GM18526 (cell line): Measurements from ENCODE around the gene AMFR.

Experiments
- POLR2A ChIP-seq: IDR thresholded peaks from 3 replicates; pipeline ENCODE4 v1.6.1; 2011; ENCODE audit not compliant: insufficient read length; ENCODE audit errors: extremely low read depth

The AMFR gene

GRCh38 chr16:56349711-56350161 lies 75.6 kb downstream of the AMFR start:
- no peak for TF ChIP-seq POLR2A

- TF ChIP-seq POLR2A: no peak
These were observed 76.3 kb downstream of the AMFR start for GRCh38 chr16:56349086-56349415.

DNA sequence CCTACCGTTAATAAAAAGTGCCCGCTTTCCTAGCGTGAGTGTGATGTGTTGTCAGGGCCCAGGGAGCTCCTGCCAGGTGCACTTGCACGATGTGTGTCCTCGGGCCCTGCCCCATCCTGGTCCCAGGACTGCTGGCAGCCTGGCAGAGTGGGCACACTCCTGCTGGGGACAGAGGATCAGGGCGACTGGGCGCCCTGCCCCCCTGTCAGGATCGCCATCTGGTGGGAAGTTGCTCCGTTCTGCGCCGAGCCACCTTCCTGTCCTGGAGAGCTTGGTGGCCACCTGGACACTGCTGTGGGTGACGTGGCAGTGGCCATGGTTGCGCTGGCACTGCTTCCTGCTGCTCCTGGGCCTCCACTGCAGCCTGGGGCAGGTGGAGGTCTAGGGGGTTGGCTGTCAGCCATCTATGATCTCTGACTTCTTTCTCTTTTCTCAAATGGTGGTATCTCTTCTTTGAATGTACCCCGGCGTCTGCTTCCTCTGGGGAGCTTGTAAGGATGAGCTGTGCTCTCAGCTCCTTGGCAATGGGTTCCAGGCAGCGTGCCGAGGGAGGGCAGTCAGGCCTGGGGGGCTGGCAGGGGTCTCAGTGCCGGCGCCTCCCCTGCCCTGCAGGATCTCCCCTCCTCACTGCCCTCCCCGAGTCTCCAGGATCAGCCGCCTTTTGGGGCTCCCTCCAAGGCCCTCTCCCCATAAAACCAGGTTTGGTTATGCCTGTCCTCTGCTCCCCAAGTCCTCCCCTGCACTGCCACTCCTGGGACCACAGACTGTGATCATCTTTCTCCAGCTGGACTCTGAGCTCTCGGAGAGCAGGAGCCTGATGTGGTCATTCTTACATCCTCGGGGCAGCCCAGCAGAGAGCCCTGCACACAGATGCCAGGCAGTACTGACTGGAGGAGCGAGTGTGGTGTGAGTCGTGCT lies 76.9 kb downstream of the AMFR start:
- no peak for TF ChIP-seq POLR2A

DNA sequence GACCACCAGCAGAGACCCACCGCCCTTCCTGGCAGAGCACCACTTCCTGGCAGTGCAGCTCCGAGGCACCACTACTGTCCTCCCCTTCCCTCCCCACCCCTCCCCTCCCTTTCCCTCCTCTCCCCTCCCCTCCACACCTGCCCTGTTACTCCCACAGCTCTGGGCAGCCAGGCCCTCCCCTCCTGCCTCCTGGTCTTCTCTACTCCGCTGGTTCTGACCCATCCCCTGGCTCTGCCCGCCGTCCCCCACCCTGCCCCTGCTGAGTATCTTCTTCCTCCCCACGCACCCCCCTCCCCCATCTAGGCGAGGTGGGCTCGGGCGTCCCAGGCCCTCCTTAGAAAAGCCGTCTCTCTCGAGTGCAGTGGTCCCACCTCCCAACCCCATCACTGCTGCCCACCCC lies 77.7 kb downstream of the AMFR start:
- TF ChIP-seq POLR2A: no peak

GRCh38 chr16:56347166-56347565 lies 78.2 kb downstream of the AMFR start:
- no peak for TF ChIP-seq POLR2A

DNA sequence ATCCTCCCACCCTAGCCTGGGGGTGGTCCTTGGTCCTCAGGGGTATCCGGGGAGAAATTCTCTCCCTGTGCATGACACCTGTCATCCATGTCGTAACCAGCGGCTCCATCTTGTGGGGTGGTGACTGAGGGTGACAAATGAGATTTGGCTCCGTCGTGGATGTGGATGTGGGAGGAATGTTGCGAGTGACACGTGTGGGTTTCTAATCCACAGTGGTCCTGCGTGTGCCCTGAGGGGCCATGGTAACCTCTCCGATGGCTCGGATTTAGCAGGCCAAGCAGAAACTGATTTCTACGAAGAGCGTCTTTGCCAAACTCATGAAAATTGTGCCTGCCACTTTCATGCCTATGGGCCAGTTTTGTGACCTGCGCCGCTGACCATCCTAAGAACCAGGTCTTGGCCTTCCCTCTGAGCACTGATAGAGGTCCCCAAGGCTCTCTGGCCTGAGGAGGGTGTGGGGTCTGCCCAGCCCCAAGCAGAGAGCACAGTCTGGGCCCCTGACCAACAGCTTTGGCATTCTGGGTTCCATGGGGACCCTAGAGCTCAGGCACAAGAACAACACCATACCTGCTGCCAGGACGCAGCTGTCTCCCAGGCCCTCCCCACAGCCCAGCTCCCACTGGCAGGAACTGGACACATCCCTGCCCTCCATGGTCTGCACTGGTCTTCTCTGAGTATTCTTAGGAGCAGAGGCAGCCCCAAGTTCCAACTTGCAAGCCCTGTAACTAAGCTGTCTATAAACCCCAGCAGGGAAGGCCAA lies 79.0 kb downstream of the AMFR start:
- no peak for TF ChIP-seq POLR2A

DNA sequence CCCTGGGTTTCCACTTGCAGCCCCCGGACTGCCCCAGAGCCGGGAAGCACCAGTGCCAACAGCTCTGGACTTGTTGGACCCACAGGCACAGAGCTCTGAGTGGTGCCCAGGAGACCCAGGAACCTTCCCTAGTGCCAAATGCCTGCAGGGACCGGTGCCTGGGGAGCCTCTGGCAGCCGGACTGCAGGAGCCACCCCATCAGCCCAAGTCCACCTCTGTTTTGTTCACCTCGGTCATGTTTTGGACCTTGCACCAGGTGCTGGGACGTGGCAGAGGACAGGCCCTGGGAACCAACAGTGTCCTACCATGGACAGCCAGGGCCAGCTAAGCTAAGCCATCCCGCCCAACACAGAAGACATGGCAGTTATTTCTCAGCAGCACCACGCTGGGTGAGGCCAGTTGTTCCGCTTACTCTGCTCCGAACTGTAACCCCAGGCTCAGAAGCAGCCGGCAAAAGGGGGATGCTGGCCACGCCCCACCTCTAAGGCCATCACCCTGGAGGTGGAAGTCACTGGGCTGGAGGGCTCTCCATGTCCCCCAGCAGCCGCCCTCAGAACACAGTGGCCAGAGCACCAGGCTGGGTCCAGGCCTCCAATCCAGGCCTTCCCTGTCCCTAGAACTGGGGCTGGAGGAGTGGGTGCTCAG lies 79.8 kb downstream of the AMFR start:
- TF ChIP-seq POLR2A: no peak

- TF ChIP-seq POLR2A: no peak
These were observed 80.6 kb downstream of the AMFR start for GRCh38 chr16:56344518-56345405.

GRCh38 chr16:56343661-56344517 lies 81.5 kb downstream of the AMFR start:
- TF ChIP-seq POLR2A: no peak

DNA sequence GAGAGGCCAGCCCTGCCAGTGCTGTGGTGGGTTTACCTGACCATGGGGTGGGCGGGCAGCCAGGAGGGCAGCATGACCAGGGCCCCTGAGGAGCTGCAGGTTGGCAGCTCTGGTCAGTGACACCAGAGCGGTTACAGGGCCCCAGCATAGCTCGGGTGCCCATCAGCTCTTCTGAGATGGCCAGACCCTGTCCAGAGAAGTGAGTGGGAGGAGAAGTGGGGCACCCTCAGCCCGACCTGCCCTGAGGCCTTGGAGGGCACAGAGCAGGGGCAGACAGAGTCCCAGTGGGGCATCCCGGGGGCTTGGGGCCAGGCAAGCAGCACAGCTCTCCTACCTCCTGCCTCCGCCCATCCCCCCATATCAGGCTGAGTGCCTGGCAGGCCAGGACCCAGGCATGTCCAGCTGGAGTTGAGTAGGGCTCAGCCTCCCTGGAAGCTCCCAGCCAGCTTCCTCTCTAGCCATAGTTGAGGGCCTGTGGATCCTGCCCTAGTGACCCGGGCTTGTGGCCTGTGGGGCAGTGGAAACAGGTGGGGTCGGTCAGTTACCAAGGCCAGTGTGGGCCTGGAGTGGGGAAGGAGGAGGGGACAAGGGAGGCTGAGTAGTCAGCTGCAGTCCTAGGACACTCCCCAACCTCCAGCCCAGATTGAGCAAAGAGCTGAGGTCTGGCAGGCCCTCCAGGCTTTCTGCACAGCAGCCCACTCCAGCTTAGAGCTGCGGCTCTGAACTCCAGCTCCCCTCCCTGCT lies 83.5 kb downstream of the AMFR start:
- TF ChIP-seq POLR2A: no peak

- no peak for TF ChIP-seq POLR2A
These were observed 84.4 kb downstream of the AMFR start for GRCh38 chr16:56340864-56341365.

GRCh38 chr16:56340416-56340815 lies 84.9 kb downstream of the AMFR start:
- TF ChIP-seq POLR2A: no peak
